GM10248 (cell line): ENCODE data around the gene C1QTNF2.

Source experiments
- CTCF ChIA-PET: fragments of 300-600 bp; sonication (Branson Sonifier 250); formaldehyde crosslinking; extraction: SDS; loops from one replicate; lab custom pipeline; 2021; ENCODE audit warnings: antibody characterized with exemption; lab: Yijun Ruan, JAX
- POLR2A ChIA-PET: fragments of 350-650 bp; sonication (Branson Sonifier 250); formaldehyde crosslinking; extraction: SDS; loops from one replicate; lab custom pipeline; 2020; ENCODE audit warnings: antibody characterized with exemption; lab: Yijun Ruan, JAX
- DNase-seq: peaks from one replicate; pipeline ENCODE4 v3.0.0; 2012; ENCODE audit errors: extremely low spot score
- TF ChIP-seq, protein P1 (sequence below): IDR thresholded peaks from 2 replicates; pipeline ENCODE4 v1.5.1; 2012; ENCODE audit warnings: mild to moderate bottlenecking, low read depth; ENCODE audit errors: extremely low read depth, missing control alignments, control extremely low read depth

C1QTNF2 gene

DNA sequence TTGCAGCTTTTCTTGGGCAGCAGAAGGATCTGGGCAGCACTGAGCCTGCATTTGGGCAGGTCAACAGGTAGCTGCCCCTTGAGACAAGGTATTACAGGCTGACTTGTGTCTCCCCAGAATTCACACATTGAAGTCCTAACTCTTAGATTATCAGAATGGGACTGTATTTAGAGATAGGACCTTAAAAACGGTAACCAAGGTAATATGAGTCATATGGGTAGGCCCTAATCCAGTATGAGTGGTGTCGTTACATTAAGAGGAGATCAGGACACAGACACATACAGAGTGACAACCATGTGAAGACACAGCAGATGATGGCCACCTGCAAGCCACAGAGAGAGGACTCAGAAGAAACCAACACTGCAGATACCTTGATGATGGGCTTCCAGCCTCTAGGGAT, 3.2 kb downstream of the C1QTNF2 start:
- ChIA-PET CTCF (interaction anchor here (1.8 kb wide), 1 partner anchor 22 kb away, joined by 7 read pairs; no protein-coding TSS in a partner anchor), POLR2A (no interaction called here)
- no peak for DNase-seq
- TF ChIP-seq, protein P1, sequence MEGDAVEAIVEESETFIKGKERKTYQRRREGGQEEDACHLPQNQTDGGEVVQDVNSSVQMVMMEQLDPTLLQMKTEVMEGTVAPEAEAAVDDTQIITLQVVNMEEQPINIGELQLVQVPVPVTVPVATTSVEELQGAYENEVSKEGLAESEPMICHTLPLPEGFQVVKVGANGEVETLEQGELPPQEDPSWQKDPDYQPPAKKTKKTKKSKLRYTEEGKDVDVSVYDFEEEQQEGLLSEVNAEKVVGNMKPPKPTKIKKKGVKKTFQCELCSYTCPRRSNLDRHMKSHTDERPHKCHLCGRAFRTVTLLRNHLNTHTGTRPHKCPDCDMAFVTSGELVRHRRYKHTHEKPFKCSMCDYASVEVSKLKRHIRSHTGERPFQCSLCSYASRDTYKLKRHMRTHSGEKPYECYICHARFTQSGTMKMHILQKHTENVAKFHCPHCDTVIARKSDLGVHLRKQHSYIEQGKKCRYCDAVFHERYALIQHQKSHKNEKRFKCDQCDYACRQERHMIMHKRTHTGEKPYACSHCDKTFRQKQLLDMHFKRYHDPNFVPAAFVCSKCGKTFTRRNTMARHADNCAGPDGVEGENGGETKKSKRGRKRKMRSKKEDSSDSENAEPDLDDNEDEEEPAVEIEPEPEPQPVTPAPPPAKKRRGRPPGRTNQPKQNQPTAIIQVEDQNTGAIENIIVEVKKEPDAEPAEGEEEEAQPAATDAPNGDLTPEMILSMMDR: no peak

DNA sequence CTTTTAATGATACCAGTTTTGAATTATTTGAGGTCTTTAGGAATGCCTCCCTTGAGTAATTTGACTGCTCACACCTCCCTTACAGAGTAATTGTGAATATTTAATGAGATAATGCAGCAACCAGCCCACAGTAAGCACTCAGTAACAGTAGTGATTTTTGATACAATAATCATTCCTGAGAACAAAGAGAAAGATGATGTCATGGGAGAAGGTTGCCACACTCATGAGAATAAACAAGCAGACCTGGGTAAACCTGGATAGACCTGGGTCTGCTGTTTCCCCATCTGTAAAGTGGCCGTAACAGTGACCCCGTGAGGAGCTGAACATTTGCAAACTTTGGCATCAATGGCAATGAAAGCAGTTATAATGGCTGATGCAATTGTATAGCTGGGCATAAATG, 4.2 kb downstream of the C1QTNF2 start:
- DNase-seq: no peak
- TF ChIP-seq, protein P1: no peak
- ChIA-PET POLR2A (no interaction called here), CTCF (interaction anchor here (1.1 to 1.8 kb wide), 3 partner anchors 21 to 344 kb away, joined by 3 to 7 read pairs (median 3); no protein-coding TSS in a partner anchor)

DNA sequence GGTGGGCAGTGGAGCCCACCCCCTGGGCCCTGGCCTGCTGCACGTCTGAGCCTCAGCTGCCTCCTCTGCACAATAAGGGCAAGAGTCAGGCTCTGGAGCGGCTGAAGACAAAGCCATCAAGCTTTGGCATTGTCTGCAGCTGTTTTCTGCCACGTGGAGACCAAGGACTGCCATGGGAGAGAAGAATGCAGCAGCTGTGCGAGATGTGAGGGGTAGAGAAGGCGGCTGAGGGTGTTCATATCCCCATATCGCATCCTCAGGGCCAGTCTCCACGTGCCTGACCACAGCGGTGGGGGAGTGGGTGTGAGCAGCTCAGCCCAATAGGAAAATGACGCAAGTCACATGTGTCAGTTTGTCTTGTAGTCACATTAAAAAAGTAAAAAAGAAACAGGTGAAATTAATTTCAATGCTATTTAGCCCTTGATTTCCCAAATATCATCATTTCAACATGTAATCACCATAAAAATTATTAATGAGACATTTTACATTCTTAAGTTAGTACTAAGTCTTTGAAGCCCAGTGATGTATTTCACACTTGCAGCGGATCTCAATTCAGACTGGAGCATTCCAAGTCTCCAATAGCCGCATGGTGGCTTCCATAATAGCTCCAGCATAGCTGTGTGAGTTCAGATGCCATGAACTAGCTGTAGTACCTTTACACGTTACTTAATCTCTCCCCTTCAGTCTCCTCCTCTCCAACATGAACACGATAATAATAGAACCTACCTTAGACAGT, 6.6 kb downstream of the C1QTNF2 start:
- ChIA-PET POLR2A (no interaction called here), CTCF (interaction anchor here (1.3 to 2.2 kb wide), 2 partner anchors 12 to 19 kb away, joined by 3 to 8 read pairs; no protein-coding TSS in a partner anchor)
- TF ChIP-seq, protein P1: no peak
- peak; percentile 8 for DNase-seq

DNA sequence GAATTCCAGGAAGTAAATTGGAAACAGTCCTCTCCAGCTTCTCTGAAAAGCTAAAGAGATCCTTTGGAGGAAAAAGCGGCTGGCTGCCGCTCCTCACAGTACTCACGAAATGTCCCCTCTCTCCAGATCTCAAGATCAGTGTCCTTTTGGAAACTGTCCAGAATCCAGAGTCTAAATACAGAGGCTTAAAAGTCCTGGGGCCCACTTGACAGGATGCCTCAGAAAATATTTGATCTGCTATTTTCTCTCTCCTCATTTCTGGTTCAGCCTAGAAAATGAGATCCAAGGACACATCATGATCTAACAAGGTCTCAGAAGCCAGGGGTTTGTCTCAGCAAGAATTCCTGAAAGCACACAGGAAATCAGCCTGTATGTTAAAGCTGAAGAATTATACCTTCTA, 7.2 kb downstream of the C1QTNF2 start:
- ChIA-PET POLR2A (no interaction called here), CTCF (interaction anchor here (1.3 to 2.2 kb wide), 2 partner anchors 11 to 18 kb away, joined by 3 to 8 read pairs; no protein-coding TSS in a partner anchor)
- DNase-seq: no peak
- TF ChIP-seq, protein P1: no peak

DNA sequence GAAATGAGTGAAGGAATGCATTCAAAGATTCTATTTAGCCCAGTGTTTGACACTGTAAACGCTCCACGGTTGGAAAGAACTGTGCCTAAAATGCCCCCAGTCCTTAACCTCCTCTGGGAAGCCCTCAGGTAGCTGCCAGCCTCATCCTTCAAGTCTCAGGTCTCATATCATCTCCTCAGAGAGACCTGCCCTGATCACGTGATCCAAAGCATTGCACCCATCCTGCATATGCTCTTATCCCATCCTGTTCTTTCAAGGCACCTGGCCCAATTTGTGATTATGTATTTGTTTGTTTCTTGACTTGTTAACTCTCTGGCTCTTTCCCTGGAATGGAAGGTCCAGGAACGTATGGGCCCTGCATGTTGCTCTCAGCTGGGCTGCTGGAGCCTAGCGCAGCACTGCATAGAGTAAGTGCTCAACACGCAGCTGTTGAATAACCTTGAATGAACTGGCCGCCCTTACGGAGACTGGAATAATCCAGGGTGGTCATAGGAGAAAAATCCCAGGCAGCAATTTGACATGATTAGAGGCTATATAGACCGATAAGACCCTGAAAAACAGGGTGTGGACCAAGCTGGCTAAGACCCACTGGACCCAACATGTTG, 8.7 kb downstream of the C1QTNF2 start:
- POLR2A ChIA-PET: interaction anchor here (0.6 kb wide), 1 partner anchor 964 kb away, joined by 4 read pairs; no protein-coding TSS in a partner anchor
- CTCF ChIA-PET: interaction anchor here (1.0 kb wide), 1 partner anchor 16 kb away, joined by 3 read pairs; no protein-coding TSS in a partner anchor
- DNase-seq: no peak
- TF ChIP-seq, protein P1: no peak

DNA sequence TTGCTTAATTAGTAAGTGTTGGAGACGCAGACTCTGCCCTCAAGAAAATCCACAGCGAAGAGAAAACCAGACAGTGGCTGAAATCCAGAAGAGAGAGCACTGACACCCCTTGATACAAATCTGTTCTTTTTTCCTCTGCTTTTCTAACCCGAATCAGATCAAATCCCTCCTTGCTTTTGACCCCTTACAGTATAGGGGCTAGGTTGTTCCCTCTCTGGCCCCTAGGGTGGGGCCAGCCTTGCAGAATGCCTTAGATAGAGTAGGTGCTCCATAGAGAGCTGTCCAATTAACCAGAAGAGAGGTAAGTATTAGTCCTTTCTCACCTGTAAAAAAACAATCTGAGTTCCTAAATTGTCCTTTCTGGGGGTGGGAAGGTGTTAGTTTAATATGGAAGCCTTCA, 10.1 kb downstream of the C1QTNF2 start:
- POLR2A ChIA-PET: no interaction called here
- no peak for DNase-seq
- CTCF ChIA-PET: interaction anchor here (0.9 to 1.1 kb wide), 2 partner anchors 18 to 31 kb away, joined by 3 read pairs; no protein-coding TSS in a partner anchor
- TF ChIP-seq, protein P1: no peak
